Type B pancreatic cell (in vitro differentiated cells): ENCODE results near the gene KHDRBS2. TPM values are rescaled to one million over a fixed set of nuclear protein-coding genes. Genes with fewer than 3 reads are reported as not detected.

ENCODE experiments used
- DNase-seq: peaks from one replicate; pipeline ENCODE4 v3.0.0; 2021; ENCODE audit warnings: mixed read lengths; ENCODE audit not compliant: unreplicated experiment; ENCODE audit errors: extremely low spot score
- H3K27ac Mint-ChIP-seq: 2 replicates; pipeline ENCODE4 v1.8.0; 2021; ENCODE audit warnings: mild to moderate bottlenecking, mixed read lengths
- H3K27me3 Mint-ChIP-seq: 2 replicates; pipeline ENCODE4 v1.8.0; 2021; ENCODE audit warnings: mixed read lengths
- H3K36me3 Mint-ChIP-seq: 2 replicates; pipeline ENCODE4 v1.8.0; 2021; ENCODE audit warnings: mixed read lengths
- H3K4me1 Mint-ChIP-seq: one replicate; pipeline ENCODE4 v1.8.0; 2021; ENCODE audit warnings: mixed read lengths; ENCODE audit not compliant: unreplicated experiment
- H3K4me3 Mint-ChIP-seq: 2 replicates; pipeline ENCODE4 v1.8.0; 2021; ENCODE audit warnings: mild to moderate bottlenecking, mixed read lengths
- H3K9me3 Mint-ChIP-seq: 2 replicates; pipeline ENCODE4 v1.8.0; 2021; ENCODE audit warnings: mixed read lengths
- CTCF ChIP-seq: fragments of 200-600 bp; sonication (generic); conservative IDR thresholded peaks from 2 replicates; pipeline ENCODE4 v1.5.0; 2021; ENCODE audit warnings: antibody characterized with exemption, mild to moderate bottlenecking
- total RNA-seq: library from RNA; stranded (reverse); gene quantifications from 2 replicates; pipeline ENCODE4 v1.2.1, GENCODE V29; 2021; ENCODE audit warnings: low replicate concordance

KHDRBS2 gene
- total RNA-seq, 1 donor from 2014 or later = 3.5 TPM

GRCh38 chr6:62296541-62296940, 10.5 kb upstream of the KHDRBS2 start:
- Mint-ChIP-seq H3K4me1 (no peaks in the 10 kb centered on the region), H3K27me3 (no peaks in the 10 kb centered on the region), H3K4me3 (no peak overlapping the region), H3K27ac (no peak overlapping the region), H3K9me3 (no peaks in the 10 kb centered on the region), H3K36me3 (no peaks in the 10 kb centered on the region)
- no peak for TF ChIP-seq CTCF
- DNase-seq = no peak

- TF ChIP-seq CTCF = no peak
- no peak for DNase-seq
- Mint-ChIP-seq H3K4me3 (no peak overlapping the region), H3K27me3 (peaks cover 28% of the 10 kb centered on the region), H3K36me3 (no peaks in the 10 kb centered on the region), H3K27ac (no peak overlapping the region), H3K9me3 (no peaks in the 10 kb centered on the region), H3K4me1 (peaks cover 8% of the 10 kb centered on the region)
Observed at GRCh38 chr6:62288974-62289373, 2.9 kb upstream of the KHDRBS2 start.

- Mint-ChIP-seq H3K4me1 (peaks cover 8% of the 10 kb centered on the region), H3K27me3 (peaks cover 29% of the 10 kb centered on the region), H3K27ac (no peak overlapping the region), H3K36me3 (no peaks in the 10 kb centered on the region), H3K4me3 (no peak overlapping the region), H3K9me3 (no peaks in the 10 kb centered on the region)
- DNase-seq = no peak
- TF ChIP-seq CTCF = no peak
Observed at GRCh38 chr6:62288562-62288961, 2.5 kb upstream of the KHDRBS2 start.

GRCh38 chr6:62286470-62286843, 432 bp upstream of the KHDRBS2 start:
- peaks cover 8% of the 10 kb centered on the region for H3K4me1 Mint-ChIP-seq
- H3K27ac Mint-ChIP-seq = peak overlapping the region; percentile 17
- H3K36me3 Mint-ChIP-seq = no peaks in the 10 kb centered on the region
- H3K9me3 Mint-ChIP-seq = no peaks in the 10 kb centered on the region
- peaks cover 29% of the 10 kb centered on the region for H3K27me3 Mint-ChIP-seq
- TF ChIP-seq CTCF = no peak
- DNase-seq = no peak
- peak overlapping the region; percentile 86 for H3K4me3 Mint-ChIP-seq

- peaks cover 29% of the 10 kb centered on the region for H3K27me3 Mint-ChIP-seq
- H3K36me3 Mint-ChIP-seq = no peaks in the 10 kb centered on the region
- no peak for DNase-seq
- H3K4me1 Mint-ChIP-seq = peaks cover 8% of the 10 kb centered on the region
- TF ChIP-seq CTCF = no peak
- H3K27ac Mint-ChIP-seq = no peak overlapping the region
- H3K9me3 Mint-ChIP-seq = no peaks in the 10 kb centered on the region
- peak overlapping the region; percentile 86 for H3K4me3 Mint-ChIP-seq
Observed at GRCh38 chr6:62284725-62285124, 1.3 kb downstream of the KHDRBS2 start.

- H3K27me3 Mint-ChIP-seq = peaks cover 29% of the 10 kb centered on the region
- H3K36me3 Mint-ChIP-seq = no peaks in the 10 kb centered on the region
- peak; percentile 87 for TF ChIP-seq CTCF
- peaks cover 8% of the 10 kb centered on the region for H3K4me1 Mint-ChIP-seq
- H3K27ac Mint-ChIP-seq = no peak overlapping the region
- no peak for DNase-seq
- peak overlapping the region; percentile 69 for H3K4me3 Mint-ChIP-seq
- H3K9me3 Mint-ChIP-seq = no peaks in the 10 kb centered on the region
Observed at GRCh38 chr6:62283796-62284411, 2.1 kb downstream of the KHDRBS2 start.
